GM19240 (cell line): ENCODE data around the gene PDZRN3.
"Not testable (repeated sequence)": the region's sequence is repeated elsewhere in the genome, so short reads cannot be mapped to it uniquely, and the experiment has no call there.

Experiments
- DNase-seq: peaks from one replicate; pipeline ENCODE4 v3.0.0; 2011; ENCODE audit warnings: low spot score; ENCODE audit not compliant: insufficient read length

The PDZRN3 gene

DNA sequence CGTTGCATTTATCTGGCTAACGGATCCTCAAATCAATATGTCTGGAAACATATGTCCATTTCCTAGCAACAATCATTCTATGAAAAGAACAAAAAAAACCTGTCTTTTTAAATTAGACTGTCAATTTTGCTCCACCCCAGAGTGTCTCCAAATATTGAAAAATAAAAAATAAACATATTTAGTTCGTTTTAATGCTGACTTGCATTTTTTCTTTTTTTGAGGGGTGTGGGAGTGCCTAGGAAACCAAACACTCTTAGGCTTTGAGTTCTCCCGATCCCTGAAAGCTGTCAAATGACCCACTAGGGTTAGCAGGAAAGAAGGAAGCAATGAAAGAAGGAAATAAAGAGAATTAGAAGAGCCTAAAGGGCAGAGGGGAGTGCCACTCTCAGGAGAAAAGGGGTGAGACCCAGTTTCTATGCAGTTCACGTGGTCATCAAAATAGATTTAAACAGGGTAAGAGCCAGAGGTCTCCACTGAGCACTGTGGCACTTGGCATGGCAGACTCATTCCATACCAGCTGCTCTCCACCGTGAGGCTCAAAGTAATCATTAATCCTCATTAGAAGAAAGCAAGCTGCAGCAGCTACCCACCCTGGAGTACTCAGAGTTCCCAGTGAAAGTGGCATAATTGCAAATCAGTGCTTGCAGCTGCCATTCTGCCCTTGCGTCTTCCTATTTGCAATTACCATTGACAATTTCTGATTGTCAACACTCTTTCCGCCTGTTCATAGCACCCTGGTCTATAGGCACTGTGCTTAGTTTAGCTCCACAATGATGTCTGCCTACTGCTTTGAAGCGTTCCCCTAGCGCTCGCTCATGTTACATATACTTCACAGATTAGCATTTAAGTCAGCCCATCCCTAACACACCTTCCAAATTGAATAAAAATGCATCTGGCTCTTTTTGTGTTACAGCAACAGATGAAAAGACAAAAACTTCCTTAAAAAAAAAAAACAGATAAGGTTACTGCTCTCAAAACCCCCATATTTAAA lies 32.3 kb downstream of the PDZRN3 start:
- no peak for DNase-seq

- DNase-seq: no peak
Measured at GRCh38 chr3:73591286-73591800, 33.4 kb downstream of the PDZRN3 start.

GRCh38 chr3:73586628-73587027 lies 38.1 kb downstream of the PDZRN3 start:
- no peak for DNase-seq

GRCh38 chr3:73586190-73586589 lies 38.6 kb downstream of the PDZRN3 start:
- DNase-seq: no peak

- DNase-seq: no peak
Measured at GRCh38 chr3:73584873-73585272, 39.9 kb downstream of the PDZRN3 start.

GRCh38 chr3:73582535-73582934 lies 42.2 kb downstream of the PDZRN3 start:
- DNase-seq: no peak

DNA sequence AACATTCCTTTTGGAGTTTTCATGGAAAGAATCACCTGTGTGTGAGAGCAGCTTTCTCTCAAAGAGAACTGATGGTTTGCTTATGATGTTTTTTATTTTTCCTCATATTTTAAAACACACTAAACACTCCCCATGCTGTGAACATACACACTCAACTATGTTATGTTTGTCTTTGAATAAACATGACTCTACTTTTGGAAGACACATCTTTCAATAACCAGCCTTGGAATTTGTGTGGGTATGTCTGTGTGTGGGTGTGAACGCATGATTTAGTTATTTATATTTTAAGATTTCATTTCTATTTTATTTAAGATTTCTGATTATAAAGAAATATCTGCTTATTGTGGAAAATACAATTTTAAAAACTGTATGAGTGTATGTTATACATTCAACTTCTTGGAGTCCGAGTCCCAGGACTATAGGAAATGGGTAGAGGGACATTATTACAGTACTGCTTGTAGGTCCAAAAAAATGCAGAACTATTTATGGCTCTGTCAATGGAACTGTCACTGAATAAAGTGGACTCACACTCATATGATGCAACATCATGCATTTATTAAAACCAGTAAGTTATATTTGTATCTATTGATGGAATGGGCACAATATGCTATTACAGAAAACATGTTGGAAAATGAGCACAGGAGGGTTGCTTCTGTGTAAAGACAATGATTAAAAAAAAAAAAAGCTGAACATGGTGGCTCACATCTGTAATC lies 43.5 kb downstream of the PDZRN3 start:
- DNase-seq: no peak

DNA sequence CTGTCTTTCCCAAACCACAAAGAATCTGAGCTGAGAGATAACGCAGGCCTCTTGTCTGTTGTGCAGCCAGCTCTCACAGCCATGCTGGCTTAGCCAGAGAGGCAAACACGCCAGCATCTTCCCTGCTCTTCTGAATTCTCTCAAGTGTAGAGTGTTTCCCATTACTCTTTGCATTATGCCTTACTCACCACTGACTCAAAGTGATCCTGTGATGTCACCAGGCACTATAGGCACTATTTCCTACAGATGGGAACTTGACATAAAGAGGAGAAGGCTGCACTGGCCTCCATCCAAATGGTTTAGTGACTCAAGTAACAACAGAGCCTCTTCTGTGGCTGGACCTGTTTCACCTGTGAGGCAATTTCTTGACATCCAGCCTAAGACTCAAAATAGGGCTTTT lies 44.4 kb downstream of the PDZRN3 start:
- DNase-seq: no peak

GRCh38 chr3:73577704-73578103 lies 47.0 kb downstream of the PDZRN3 start:
- DNase-seq: no peak

DNA sequence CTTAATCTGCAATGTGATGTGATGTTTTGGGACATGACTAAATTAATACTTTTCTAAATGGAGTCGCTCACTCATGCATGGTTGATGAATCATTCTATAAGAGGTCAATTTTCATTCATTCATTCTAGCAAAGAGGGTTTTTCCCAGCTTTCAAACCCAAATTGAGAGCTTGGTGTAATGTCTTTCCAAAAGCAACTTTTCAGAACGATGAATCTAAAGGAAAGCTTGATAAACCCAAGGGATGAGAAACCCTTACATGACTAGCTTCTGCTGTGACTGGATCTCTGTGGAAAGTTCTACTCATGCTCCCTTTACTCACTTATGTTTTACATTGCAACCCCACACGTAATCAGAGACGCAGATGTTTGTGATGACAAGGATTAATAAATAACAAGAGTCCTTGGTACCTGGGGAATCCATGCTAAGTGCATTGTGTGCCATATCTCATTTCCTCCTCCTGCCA lies 47.7 kb downstream of the PDZRN3 start:
- DNase-seq: no peak

DNA sequence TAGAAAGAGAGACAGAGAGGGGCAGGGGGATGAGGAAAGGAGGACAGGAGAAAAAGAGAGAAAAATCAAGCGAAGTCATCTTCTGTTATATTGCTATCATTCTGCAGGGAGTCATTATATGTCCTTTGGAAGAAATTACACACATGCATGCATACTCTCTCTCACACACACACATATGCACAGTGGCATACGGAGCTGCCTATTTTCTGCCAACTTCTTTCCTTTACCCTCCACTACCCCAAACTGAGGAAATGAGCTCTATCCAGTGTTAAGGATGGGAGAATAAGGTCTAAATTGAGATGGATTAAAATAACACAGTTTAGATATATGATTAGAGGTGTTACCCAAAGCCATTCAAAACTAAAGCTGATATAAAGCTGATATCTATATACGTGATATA lies 48.8 kb downstream of the PDZRN3 start:
- no peak for DNase-seq

GRCh38 chr3:73575519-73575918 lies 49.2 kb downstream of the PDZRN3 start:
- no peak for DNase-seq

DNA sequence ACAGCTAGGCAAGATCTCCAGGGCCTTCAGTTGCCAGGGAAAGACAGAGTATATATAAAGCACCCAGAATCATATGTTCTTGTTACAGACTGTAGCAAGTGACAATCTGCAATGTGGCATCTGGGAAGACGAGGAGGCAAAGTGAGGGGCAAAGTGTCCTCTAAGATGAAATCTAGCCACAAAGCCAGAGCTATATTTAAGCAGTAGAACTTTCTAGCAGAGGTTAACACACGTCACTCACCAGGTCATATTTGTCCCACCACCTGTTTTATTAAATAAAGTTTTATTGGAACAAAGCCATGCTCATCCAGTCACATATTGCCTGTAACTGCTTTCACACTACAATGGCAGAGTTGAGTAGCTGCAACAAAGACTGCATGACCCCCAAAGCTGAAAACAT lies 51.5 kb downstream of the PDZRN3 start:
- DNase-seq: no peak

GRCh38 chr3:73572368-73572767 lies 52.4 kb downstream of the PDZRN3 start:
- DNase-seq: no peak

GRCh38 chr3:73571238-73571794 lies 53.4 kb downstream of the PDZRN3 start:
- no peak for DNase-seq

DNA sequence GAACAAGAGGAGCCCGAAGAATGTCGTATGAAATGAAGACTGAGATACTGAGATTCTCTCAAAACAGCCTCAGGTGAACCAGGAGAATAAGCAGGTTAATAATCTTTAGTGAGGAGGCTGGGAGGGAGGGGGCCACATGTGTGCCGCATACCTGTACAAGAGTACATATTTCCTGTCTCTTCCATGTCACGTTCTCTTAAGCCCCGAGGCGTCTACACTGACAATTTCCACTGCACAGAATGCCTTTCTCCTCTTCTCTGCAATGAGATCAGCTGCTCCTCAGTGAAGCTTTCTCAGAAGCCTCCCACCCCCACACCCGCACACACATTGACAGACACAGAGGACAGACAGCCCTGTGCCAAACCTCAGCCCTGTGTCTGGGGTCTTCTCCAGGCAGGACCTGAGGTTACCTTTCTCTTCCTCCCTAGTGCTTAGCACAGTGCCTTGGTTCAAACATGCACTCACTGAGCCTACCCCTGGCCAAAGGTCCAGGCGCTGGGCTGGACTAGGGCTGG lies 55.4 kb downstream of the PDZRN3 start:
- no peak for DNase-seq

DNA sequence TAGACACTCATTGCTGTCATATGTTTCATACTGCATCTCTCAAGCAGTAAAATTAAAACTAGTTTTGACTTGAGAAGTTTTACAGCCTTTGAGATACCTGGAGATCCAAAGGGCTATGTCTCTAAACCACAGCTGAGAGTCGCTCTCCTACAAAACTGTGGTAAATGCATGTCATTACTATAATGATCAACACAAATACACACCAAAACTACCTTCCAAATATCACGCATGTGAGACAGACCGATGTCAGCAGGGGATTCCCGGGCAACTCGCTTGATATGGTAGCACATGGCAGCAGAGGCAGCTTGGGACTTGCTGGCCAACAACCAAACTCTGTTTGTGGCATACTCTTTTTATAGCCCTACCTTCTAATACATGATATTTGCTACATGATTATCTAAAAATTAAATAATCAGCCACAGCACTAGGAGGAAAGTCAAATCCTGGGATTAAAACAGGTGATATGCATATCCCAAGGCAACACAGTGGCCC lies 56.3 kb downstream of the PDZRN3 start:
- no peak for DNase-seq

- not testable (repeated sequence) for DNase-seq
Measured at GRCh38 chr3:73565374-73565773, 59.4 kb downstream of the PDZRN3 start.

DNA sequence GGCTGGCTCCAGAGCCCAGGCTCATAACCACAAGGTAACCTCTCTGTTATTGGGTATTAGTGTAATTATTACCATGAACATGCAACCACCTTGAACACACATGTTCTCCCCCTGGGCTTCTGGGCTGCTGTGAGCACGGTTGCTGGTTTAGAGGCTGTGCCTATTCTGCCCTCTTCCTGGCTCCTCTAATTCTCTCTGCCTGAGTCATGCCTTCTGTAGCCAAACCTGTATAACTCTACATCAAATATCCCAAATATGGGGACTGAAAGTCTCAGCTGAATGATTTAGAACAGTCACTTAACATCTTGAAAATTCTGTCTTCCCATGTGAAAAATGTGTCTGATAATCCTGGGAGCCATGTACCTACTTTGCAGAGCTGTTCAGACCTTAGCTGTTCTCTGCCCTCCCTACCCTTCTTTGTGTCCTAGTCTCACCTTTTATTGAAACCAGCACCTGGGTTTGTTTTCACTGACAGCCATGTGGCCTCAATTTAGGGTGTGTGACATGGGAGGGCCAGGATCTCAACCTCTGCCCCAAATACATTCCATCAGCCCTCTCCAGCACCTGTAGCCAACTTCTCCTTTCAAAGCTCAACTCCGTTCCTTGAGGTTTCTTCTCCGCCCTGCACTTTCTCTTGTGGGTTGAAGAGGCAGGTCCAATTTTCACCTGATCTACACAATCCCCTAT lies 60.7 kb downstream of the PDZRN3 start:
- no peak for DNase-seq

- DNase-seq: no peak
Measured at GRCh38 chr3:73561494-73561893, 63.2 kb downstream of the PDZRN3 start.

DNA sequence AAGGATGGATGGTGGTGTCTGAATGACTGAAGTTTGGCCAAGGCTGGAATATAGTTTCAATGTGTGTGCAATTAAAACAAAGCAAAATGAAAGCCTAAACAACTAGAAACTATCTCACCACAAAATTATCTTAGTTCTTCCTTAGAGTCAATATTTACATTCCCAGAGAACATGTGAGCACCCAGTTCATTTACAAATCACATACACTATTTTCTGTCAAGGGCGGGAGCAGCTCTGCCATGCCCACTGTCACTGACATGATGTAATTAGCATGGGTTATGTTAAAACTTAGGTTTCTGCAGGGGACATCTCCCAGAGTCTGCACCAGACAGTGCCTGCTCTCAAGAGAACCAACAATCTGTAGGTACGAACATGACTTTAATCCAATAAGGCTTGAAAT lies 65.0 kb downstream of the PDZRN3 start:
- DNase-seq: no peak
